Mesendoderm (in vitro differentiated cells): Measurements from ENCODE around the gene CBL.

ENCODE experiments used
- DNase-seq: peaks from one replicate; pipeline ENCODE4 v3.0.0; 2013
- H2AK5ac ChIP-seq: 2 replicates; pipeline ENCODE4 v1.6.1; 2013; ENCODE audit warnings: low read length, inconsistent platforms
- H2BK120ac ChIP-seq: 2 replicates; pipeline ENCODE4 v1.6.1; 2013; ENCODE audit warnings: low read depth, mild to moderate bottlenecking, low read length, moderate library complexity, mixed read lengths
- H2BK15ac ChIP-seq: replicated peaks from 2 replicates; pipeline ENCODE4 v1.6.1; 2013; ENCODE audit warnings: low read depth, mild to moderate bottlenecking, moderate library complexity
- H2BK5ac ChIP-seq: 2 replicates; pipeline ENCODE4 v1.6.1; 2013; ENCODE audit warnings: low read length, inconsistent platforms
- H3K18ac ChIP-seq: 2 replicates; pipeline ENCODE4 v1.6.1; 2013; ENCODE audit warnings: mild to moderate bottlenecking, low read length, mixed read lengths
- H3K23ac ChIP-seq: one replicate; pipeline ENCODE4 v1.6.1; 2013; ENCODE audit warnings: low read length
- H3K27ac ChIP-seq: 2 replicates; pipeline ENCODE4 v1.5.1; 2013; ENCODE audit warnings: low read depth, mild to moderate bottlenecking, inconsistent platforms, low read length, moderate library complexity
- H3K27me3 ChIP-seq: 2 replicates; pipeline ENCODE4 v1.6.1; 2013; ENCODE audit warnings: low read length, control low read depth, mild to moderate bottlenecking, inconsistent platforms; ENCODE audit not compliant: insufficient read depth, poor library complexity
- H3K36me3 ChIP-seq: 2 replicates; pipeline ENCODE4 v1.6.1; 2013; ENCODE audit warnings: low read length, inconsistent platforms; ENCODE audit not compliant: control insufficient read depth, insufficient read depth
- H3K4ac ChIP-seq: one replicate; pipeline ENCODE4 v1.6.1; 2013; ENCODE audit warnings: low read depth, mild to moderate bottlenecking, low read length, moderate library complexity
- H3K4me1 ChIP-seq: 2 replicates; pipeline ENCODE4 v1.6.1; 2013; ENCODE audit warnings: low read depth, low read length, inconsistent platforms; ENCODE audit not compliant: control insufficient read depth
- H3K4me2 ChIP-seq: 2 replicates; pipeline ENCODE4 v1.6.1; 2013; ENCODE audit warnings: low read length
- H3K4me3 ChIP-seq: 2 replicates; pipeline ENCODE4 v1.5.1; 2013; ENCODE audit warnings: mild to moderate bottlenecking, low read length
- H3K56ac ChIP-seq: one replicate; pipeline ENCODE4 v1.6.1; 2013; ENCODE audit warnings: low read length
- H3K79me1 ChIP-seq: 2 replicates; pipeline ENCODE4 v1.6.1; 2013; ENCODE audit warnings: low read length, inconsistent platforms
- H3K79me2 ChIP-seq: 2 replicates; pipeline ENCODE4 v1.6.1; 2013; ENCODE audit warnings: mild to moderate bottlenecking, low read length; ENCODE audit not compliant: control insufficient read depth, insufficient read depth
- H3K9ac ChIP-seq: 2 replicates; pipeline ENCODE4 v1.6.1; 2013; ENCODE audit warnings: low read length, inconsistent platforms
- H4K5ac ChIP-seq: one replicate; pipeline ENCODE4 v1.6.1; 2013; ENCODE audit warnings: low read length
- H4K8ac ChIP-seq: one replicate; pipeline ENCODE4 v1.6.1; 2013; ENCODE audit warnings: low read depth, mild to moderate bottlenecking, control low read depth, low read length, moderate library complexity
- WGBS: extraction: QIAGEN DNeasy Blood & Tissue Kit; methylation state at CpG from one replicate; pipeline ENCODE4 v1.1.7; 2013; ENCODE audit warnings: low lambda C conversion rate, missing lambda C conversion rate; ENCODE audit not compliant: insufficient coverage; ENCODE audit errors: extremely low coverage; 5-methylcytosine and 5-hydroxymethylcytosine counted together

CBL gene

GRCh38 chr11:119236490-119236889, 30.4 kb downstream of the CBL start:
- no peak overlapping the region for H4K5ac ChIP-seq
- H3K23ac ChIP-seq, result no peak overlapping the region
- H3K4ac ChIP-seq, result no peak overlapping the region
- no peak overlapping the region for H3K27ac ChIP-seq
- no peak overlapping the region for H3K18ac ChIP-seq
- no peak overlapping the region for H3K4me2 ChIP-seq
- no peak overlapping the region for H4K8ac ChIP-seq
- H3K4me3 ChIP-seq, result no peak overlapping the region
- H3K79me2 ChIP-seq, result peaks cover 5% of the 10 kb centered on the region
- no peak for DNase-seq
- H3K9ac ChIP-seq, result no peak overlapping the region
- H2BK15ac ChIP-seq, result no peak overlapping the region
- no peaks in the 10 kb centered on the region for H3K4me1 ChIP-seq
- H3K79me1 ChIP-seq, result peaks cover 4% of the 10 kb centered on the region
- no peaks in the 10 kb centered on the region for H3K27me3 ChIP-seq
- H3K56ac ChIP-seq, result no peak overlapping the region
- no peaks in the 10 kb centered on the region for H3K36me3 ChIP-seq
- H2BK5ac ChIP-seq, result no peak overlapping the region
- H2AK5ac ChIP-seq, result no peak overlapping the region
- H2BK120ac ChIP-seq, result no peak overlapping the region

- H3K56ac ChIP-seq, result no peak overlapping the region
- H2BK5ac ChIP-seq, result no peak overlapping the region
- H3K79me2 ChIP-seq, result peaks cover 4% of the 10 kb centered on the region
- H3K18ac ChIP-seq, result no peak overlapping the region
- H3K79me1 ChIP-seq, result peaks cover 2% of the 10 kb centered on the region
- H3K9ac ChIP-seq, result no peak overlapping the region
- WGBS, result no CpG with 5 or more reads among the region's 1 CpG
- H4K5ac ChIP-seq, result no peak overlapping the region
- no peak overlapping the region for H2BK15ac ChIP-seq
- H3K27me3 ChIP-seq, result no peaks in the 10 kb centered on the region
- no peak overlapping the region for H3K23ac ChIP-seq
- H3K27ac ChIP-seq, result no peak overlapping the region
- DNase-seq, result no peak
- no peak overlapping the region for H3K4me3 ChIP-seq
- no peak overlapping the region for H2AK5ac ChIP-seq
- no peaks in the 10 kb centered on the region for H3K36me3 ChIP-seq
- H3K4me2 ChIP-seq, result no peak overlapping the region
- H3K4me1 ChIP-seq, result no peaks in the 10 kb centered on the region
- no peak overlapping the region for H2BK120ac ChIP-seq
- H4K8ac ChIP-seq, result no peak overlapping the region
- H3K4ac ChIP-seq, result no peak overlapping the region
These were observed 30.8 kb downstream of the CBL start for GRCh38 chr11:119236891-119237290.

- Histone ChIP-seq H2AK5ac (no peak overlapping the region), H3K4ac (no peak overlapping the region), H3K27me3 (no peaks in the 10 kb centered on the region), H3K4me2 (no peak overlapping the region), H4K8ac (no peak overlapping the region), H3K56ac (no peak overlapping the region), H3K36me3 (no peaks in the 10 kb centered on the region), H3K18ac (no peak overlapping the region), H2BK15ac (no peak overlapping the region), H2BK120ac (no peak overlapping the region), H3K4me1 (no peaks in the 10 kb centered on the region), H4K5ac (no peak overlapping the region), H3K4me3 (no peak overlapping the region), H3K27ac (no peak overlapping the region), H3K23ac (no peak overlapping the region), H3K79me2 (peaks cover 4% of the 10 kb centered on the region), H2BK5ac (no peak overlapping the region), H3K79me1 (peaks cover 2% of the 10 kb centered on the region), H3K9ac (no peak overlapping the region)
- no peak for DNase-seq
These were observed 31.4 kb downstream of the CBL start for GRCh38 chr11:119237515-119237914.

- H3K27ac ChIP-seq, result no peak overlapping the region
- H4K5ac ChIP-seq, result no peak overlapping the region
- H3K4me2 ChIP-seq, result no peak overlapping the region
- no peak overlapping the region for H3K18ac ChIP-seq
- no peak overlapping the region for H4K8ac ChIP-seq
- H2BK15ac ChIP-seq, result no peak overlapping the region
- DNase-seq, result no peak
- no CpG with 5 or more reads among the region's 8 CpGs for WGBS
- H3K9ac ChIP-seq, result no peak overlapping the region
- peaks cover 8% of the 10 kb centered on the region for H3K79me1 ChIP-seq
- H2BK120ac ChIP-seq, result no peak overlapping the region
- no peak overlapping the region for H3K56ac ChIP-seq
- H3K4me3 ChIP-seq, result no peak overlapping the region
- no peaks in the 10 kb centered on the region for H3K4me1 ChIP-seq
- H3K36me3 ChIP-seq, result no peaks in the 10 kb centered on the region
- no peaks in the 10 kb centered on the region for H3K27me3 ChIP-seq
- H3K23ac ChIP-seq, result no peak overlapping the region
- H2AK5ac ChIP-seq, result no peak overlapping the region
- no peak overlapping the region for H2BK5ac ChIP-seq
- H3K4ac ChIP-seq, result no peak overlapping the region
- H3K79me2 ChIP-seq, result no peaks in the 10 kb centered on the region
These were observed 42.9 kb downstream of the CBL start for GRCh38 chr11:119248750-119249670.

GRCh38 chr11:119249671-119250010, 43.5 kb downstream of the CBL start:
- Histone ChIP-seq H3K9ac (no peak overlapping the region), H3K18ac (no peak overlapping the region), H3K23ac (no peak overlapping the region), H3K79me2 (no peaks in the 10 kb centered on the region), H3K4ac (no peak overlapping the region), H4K8ac (no peak overlapping the region), H3K4me1 (no peaks in the 10 kb centered on the region), H3K27me3 (no peaks in the 10 kb centered on the region), H2BK120ac (no peak overlapping the region), H2BK15ac (no peak overlapping the region), H3K36me3 (no peaks in the 10 kb centered on the region), H3K4me2 (no peak overlapping the region), H3K4me3 (no peak overlapping the region), H3K27ac (no peak overlapping the region), H4K5ac (no peak overlapping the region), H2BK5ac (no peak overlapping the region), H3K56ac (no peak overlapping the region), H3K79me1 (peaks cover 8% of the 10 kb centered on the region), H2AK5ac (no peak overlapping the region)
- no CpG with 5 or more reads among the region's 1 CpG for WGBS
- DNase-seq, result no peak

- H2AK5ac ChIP-seq, result no peak overlapping the region
- H3K79me1 ChIP-seq, result peaks cover 6% of the 10 kb centered on the region
- H3K9ac ChIP-seq, result no peak overlapping the region
- H2BK5ac ChIP-seq, result no peak overlapping the region
- no peaks in the 10 kb centered on the region for H3K36me3 ChIP-seq
- H4K8ac ChIP-seq, result no peak overlapping the region
- no peak overlapping the region for H3K27ac ChIP-seq
- DNase-seq, result peak; percentile 11
- no peak overlapping the region for H3K4me2 ChIP-seq
- H3K56ac ChIP-seq, result no peak overlapping the region
- no peaks in the 10 kb centered on the region for H3K27me3 ChIP-seq
- no peak overlapping the region for H3K4ac ChIP-seq
- no peak overlapping the region for H3K4me3 ChIP-seq
- no peak overlapping the region for H2BK15ac ChIP-seq
- H3K4me1 ChIP-seq, result no peaks in the 10 kb centered on the region
- WGBS, result no CpG with 5 or more reads among the region's 3 CpGs
- H3K18ac ChIP-seq, result no peak overlapping the region
- no peak overlapping the region for H3K23ac ChIP-seq
- no peaks in the 10 kb centered on the region for H3K79me2 ChIP-seq
- no peak overlapping the region for H4K5ac ChIP-seq
- H2BK120ac ChIP-seq, result no peak overlapping the region
These were observed 45.0 kb downstream of the CBL start for GRCh38 chr11:119251114-119251513.
